ENCODE results near the gene LIMS1.

LIMS1 gene

DNA sequence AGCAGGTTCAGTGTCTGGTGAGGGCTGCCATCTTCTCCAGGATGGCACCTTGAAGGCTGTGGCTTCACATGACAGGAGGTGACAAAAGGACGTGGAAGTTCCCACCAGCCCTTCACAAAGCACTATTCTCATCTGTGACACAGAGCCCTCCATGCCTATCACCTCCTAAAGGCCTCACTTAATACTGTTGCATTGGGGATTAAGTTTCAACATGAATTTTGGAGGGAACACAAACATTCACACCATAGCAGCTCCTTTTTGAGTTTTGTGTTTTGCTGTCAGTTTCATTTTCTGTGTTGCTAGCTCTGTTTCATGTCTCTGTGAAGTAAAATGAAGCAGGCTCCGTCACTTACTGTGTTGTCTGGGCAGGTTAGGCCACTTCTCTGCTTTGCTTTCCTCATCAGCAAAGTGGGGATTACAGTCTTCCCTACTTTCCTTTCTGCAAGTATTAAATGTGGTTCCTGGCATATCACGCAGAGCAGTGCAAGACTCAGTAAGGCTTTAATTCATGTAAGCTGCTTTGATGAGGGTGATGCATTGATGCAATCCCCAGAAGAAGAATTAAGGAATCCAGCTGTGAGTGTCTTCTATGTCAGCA is 31.6 kb downstream of the LIMS1 start:
- no peak overlapping the region for H3K4me3 ChIP-seq (replicated peaks; ENCODE audit: low read depth, low read length)
- DNase-seq (ENCODE audit: extremely low read depth, low read depth) = no peak
- TF ChIP-seq, protein P1, sequence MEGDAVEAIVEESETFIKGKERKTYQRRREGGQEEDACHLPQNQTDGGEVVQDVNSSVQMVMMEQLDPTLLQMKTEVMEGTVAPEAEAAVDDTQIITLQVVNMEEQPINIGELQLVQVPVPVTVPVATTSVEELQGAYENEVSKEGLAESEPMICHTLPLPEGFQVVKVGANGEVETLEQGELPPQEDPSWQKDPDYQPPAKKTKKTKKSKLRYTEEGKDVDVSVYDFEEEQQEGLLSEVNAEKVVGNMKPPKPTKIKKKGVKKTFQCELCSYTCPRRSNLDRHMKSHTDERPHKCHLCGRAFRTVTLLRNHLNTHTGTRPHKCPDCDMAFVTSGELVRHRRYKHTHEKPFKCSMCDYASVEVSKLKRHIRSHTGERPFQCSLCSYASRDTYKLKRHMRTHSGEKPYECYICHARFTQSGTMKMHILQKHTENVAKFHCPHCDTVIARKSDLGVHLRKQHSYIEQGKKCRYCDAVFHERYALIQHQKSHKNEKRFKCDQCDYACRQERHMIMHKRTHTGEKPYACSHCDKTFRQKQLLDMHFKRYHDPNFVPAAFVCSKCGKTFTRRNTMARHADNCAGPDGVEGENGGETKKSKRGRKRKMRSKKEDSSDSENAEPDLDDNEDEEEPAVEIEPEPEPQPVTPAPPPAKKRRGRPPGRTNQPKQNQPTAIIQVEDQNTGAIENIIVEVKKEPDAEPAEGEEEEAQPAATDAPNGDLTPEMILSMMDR (IDR thresholded peaks at IDR 0.05; ENCODE audit: low read depth, low read length, missing control alignments) = no peak

DNA sequence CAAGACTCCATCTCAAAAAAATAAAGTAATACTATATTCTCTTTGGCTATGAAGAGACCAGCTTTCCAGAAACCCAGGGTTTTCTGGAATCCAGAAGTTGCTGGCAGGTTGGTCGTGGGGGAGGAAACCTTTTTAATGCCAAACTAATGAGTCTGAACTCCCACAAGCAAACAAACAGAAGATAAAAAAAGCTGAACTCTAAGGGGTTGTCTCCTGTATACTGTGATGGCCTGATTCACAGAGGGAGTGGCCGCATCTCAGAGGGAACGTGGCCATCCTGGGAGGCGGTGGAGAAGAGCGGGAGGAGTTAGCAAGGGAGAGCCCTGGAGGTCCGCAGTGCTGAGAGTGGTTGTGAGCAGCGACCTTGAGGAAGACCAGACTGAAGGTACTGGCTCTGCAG is 36.1 kb downstream of the LIMS1 start:
- TF ChIP-seq, protein P1 (IDR thresholded peaks at IDR 0.05; ENCODE audit: low read depth, low read length, missing control alignments) = no peak
- no peak overlapping the region for H3K4me3 ChIP-seq (replicated peaks; ENCODE audit: low read depth, low read length)
- DNase-seq (ENCODE audit: extremely low read depth, low read depth) = no peak

DNA sequence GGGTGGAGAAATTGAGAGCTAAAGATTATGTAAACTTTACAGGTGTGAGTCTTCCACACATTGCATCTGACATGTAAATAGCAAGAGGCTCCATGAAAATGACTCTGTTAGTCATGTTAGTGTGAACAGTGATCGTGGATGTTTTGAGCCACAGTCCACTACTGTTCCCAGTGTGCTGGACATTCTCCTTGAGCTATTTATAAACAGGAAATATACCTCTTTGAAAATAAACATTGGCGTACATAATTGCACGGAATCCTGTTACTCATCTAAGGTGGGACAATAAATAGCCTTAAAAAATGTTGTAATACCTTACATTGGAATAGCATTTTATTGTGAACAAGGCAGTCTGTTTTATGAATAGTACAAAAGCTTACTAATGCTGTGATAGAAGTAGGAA is 37.0 kb downstream of the LIMS1 start:
- TF ChIP-seq, protein P1 (IDR thresholded peaks at IDR 0.05; ENCODE audit: low read depth, low read length, missing control alignments) = no peak
- DNase-seq (ENCODE audit: extremely low read depth, low read depth) = no peak
- H3K4me3 ChIP-seq (replicated peaks; ENCODE audit: low read depth, low read length) = no peak overlapping the region

DNA sequence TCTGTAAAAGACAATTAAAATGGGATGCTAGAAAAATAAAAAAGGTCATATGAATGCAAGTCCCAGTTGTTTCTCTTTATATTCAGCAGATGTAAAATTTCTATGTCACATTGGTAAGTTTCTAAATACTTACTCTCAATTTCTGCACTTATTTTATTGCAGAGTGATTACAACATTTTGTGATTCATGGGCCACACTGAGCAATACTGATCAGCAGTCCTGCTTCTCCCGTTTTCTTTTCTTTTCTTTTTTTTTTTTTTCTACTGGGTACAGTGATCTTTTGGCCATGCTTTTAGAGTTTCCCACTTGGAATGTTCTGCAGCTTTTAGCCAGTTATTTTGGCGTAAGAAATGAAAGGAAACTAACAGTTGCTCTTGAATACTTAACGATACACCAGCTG is 38.8 kb downstream of the LIMS1 start:
- H3K4me3 ChIP-seq (replicated peaks; ENCODE audit: low read depth, low read length) = no peak overlapping the region
- TF ChIP-seq, protein P1 (IDR thresholded peaks at IDR 0.05; ENCODE audit: low read depth, low read length, missing control alignments) = no peak
- DNase-seq (ENCODE audit: extremely low read depth, low read depth) = no peak

DNA sequence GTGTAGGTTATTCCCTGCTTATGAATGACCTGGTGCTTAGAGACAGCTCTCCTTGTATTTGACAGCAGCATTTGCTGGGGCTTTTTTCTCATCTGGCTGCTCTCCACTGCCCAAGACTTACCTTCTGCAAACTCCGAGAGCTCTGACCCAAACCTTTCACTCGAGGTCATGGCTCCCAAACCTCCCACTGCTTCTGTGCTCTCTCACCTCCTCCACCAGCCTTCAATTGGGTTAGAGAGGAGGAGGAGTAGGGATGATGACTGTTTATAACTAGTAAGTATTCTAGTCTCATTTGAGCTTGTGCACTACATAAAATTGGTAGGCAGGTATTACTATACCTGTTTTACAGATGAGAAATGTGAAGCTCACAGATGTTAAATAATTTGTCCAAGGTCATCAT is 40.1 kb downstream of the LIMS1 start:
- TF ChIP-seq, protein P1 (IDR thresholded peaks at IDR 0.05; ENCODE audit: low read depth, low read length, missing control alignments) = no peak
- no peak overlapping the region for H3K4me3 ChIP-seq (replicated peaks; ENCODE audit: low read depth, low read length)
- DNase-seq (ENCODE audit: extremely low read depth, low read depth) = no peak

DNA sequence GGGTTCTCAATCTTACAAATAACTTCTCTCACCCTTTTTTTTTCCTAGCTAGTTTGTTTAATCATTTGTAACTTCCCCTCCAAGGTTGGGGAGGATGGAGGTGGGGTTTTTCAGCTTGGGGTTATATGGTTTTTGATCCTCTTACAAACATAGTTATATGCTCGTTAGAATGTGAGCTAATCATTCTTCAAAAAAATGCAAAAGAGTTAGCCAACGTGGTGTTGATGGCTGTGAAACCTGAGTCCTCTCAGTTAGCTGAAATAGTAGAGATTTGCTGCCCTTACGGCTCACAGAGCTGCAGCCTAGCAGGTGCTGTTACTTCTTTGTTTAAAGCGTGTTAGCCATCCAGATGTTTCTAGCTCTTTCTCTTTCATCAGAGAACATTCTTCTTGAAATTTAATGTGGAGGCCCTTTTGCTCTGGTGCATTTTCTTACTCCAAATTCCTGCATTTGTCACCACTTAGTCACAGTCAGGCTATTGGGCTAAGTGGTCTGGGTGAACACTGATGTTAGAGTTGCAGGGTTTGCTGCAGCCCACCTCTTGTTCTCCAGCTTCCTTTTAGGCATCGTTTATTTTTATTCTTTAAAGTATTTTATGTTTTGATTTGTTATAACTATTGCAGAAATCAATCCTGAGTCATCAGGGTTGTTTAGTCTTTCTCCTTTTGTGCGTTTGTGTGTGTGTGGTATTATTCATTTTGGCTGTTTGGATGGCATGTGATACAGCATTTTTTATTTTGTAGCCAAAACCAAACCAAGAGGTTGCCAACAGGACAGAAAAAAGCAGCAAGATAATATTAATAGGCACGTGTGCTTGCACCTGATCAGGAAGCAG is 41.1 kb downstream of the LIMS1 start:
- H3K4me3 ChIP-seq (replicated peaks; ENCODE audit: low read depth, low read length) = no peak overlapping the region
- TF ChIP-seq, protein P1 (IDR thresholded peaks at IDR 0.05; ENCODE audit: low read depth, low read length, missing control alignments) = no peak
- no peak for DNase-seq (ENCODE audit: extremely low read depth, low read depth)

Data from HFF-Myc (cell line).